Nucleus accumbens (tissue), 56 donors: ENCODE results near the gene OVOL3.
A peak's percentile ranks its signal among the peaks of the same experiment; 100 is the strongest.

Experiments used
- DNase-seq, 56 donors: peaks; one replicate each; lab custom pipeline; 2025; lab: John Stamatoyannopoulos, UW

The OVOL3 gene

GRCh38 chr19:36152352-36153091, 41.6 kb downstream of the OVOL3 start, which contains the start of gene COX7A1:
Gene COX7A1, minus strand, starts transcription at chr19:36152447. Its CDS starts 40 bp downstream, at chr19:36152407.
- DNase-seq: peak in 10 of 56 donors; percentile 1 to 52 (median 16)

DNA sequence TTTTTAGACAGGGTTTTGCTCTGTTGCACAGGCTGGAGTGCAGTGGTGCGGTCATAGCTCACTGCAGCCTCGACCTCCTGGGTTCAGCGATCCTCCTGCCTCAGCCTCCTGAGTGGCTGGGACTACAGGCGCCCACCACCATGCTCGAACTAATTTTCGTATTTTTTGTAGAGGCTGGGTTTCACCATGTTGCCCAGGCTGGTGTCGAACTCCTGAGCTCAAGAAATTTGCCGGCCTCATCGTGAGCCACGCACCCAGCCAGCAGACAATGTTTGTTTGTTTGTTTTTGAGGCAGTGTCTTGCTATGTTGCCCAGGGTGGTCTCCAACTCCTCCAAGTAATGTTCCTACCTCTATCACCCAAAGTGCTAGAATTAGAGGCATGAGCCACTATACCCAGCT, 42.2 kb downstream of the OVOL3 start:
- no peak for DNase-seq

DNA sequence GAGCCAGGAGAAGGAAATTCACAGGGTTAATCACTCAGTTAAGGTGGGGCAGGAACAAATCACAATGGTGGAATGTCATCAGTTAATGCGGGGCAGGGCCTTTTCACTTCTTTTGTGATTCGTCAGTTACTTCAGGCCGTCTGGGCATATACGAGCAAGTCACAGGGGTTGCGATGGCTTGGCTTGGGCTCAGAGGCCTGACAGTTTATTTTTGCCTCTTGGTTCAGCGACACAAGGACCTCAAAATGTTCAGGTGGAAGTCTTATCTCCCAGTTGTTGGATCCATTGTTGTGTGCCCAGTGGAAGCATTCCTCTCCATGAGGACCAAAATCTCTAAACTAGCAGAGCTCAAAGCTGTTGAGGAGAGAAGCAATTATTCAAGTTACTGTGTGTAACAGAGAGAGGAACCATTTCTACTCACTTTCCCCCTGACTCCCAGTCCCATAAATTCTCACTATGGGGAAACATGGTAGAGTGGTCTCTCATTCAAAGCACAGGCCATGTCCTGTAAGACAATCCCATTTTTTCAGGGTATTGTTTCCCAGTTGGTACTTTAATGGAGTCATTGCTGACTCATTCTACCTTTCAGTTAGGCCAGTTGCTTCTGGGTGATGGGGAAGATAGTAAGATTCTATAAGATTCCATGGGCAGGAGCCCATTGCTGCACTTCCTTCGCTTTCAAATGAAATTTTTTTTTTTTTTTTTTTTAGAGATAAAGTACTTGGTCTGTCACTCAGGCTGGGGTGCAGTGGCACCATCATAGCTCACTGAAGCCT, 50.1 kb downstream of the OVOL3 start:
- DNase-seq: no peak
